Liver (tissue), 9 donors: Measurements from ENCODE around the gene SLC15A5. TPM values are rescaled to one million over a fixed set of nuclear protein-coding genes. Genes with fewer than 3 reads are reported as not detected.

Experiments used
- DNase-seq: peaks from one replicate; pipeline ENCODE4 v3.0.0-alpha.2; 2017; ENCODE audit warnings: low spot score
- H3K27ac ChIP-seq, 2 donors: one replicate each; pipeline ENCODE4 v1.7.0; 2013; ENCODE audit warnings: inconsistent platforms in 2 of 2, low read length in 2 of 2, control low read depth in 1 of 2, low read depth in 1 of 2, mild to moderate bottlenecking in 1 of 2
- H3K27me3 ChIP-seq, 4 donors: one replicate each; pipeline versions ENCODE4 v1.6.1 to v1.7.0; 2013; ENCODE audit warnings: low read length in 3 of 4, inconsistent platforms in 1 of 4, mild to moderate bottlenecking in 1 of 4, moderate library complexity in 1 of 4; ENCODE audit not compliant: control insufficient read depth in 4 of 4, insufficient read depth in 4 of 4
- H3K36me3 ChIP-seq, 4 donors: one replicate each; pipeline versions ENCODE4 v1.6.1 to v1.7.0; 2013; ENCODE audit warnings: low read length in 3 of 4, mild to moderate bottlenecking in 3 of 4, low read depth in 1 of 4, moderate library complexity in 1 of 4; ENCODE audit not compliant: control insufficient read depth in 4 of 4, insufficient read depth in 3 of 4
- H3K4me1 ChIP-seq, 4 donors: one replicate each; pipeline versions ENCODE4 v1.6.1 to v1.7.0; 2013; ENCODE audit warnings: low read length in 3 of 4, mild to moderate bottlenecking in 3 of 4, moderate library complexity in 1 of 4; ENCODE audit not compliant: control insufficient read depth in 4 of 4, insufficient read depth in 4 of 4
- H3K4me3 ChIP-seq, 3 donors: one replicate each; pipeline versions ENCODE4 v1.6.1 to v1.7.0; 2013; ENCODE audit warnings: low read length in 3 of 3, control low read depth in 1 of 3, low read depth in 1 of 3, mild to moderate bottlenecking in 1 of 3
- H3K9ac ChIP-seq, 2 donors: one replicate each; pipeline ENCODE4 v1.7.0; 2013; ENCODE audit warnings: low read length in 2 of 2, mild to moderate bottlenecking in 2 of 2, moderate library complexity in 2 of 2, control low read depth in 1 of 2, low read depth in 1 of 2
- H3K9me3 ChIP-seq, 4 donors: one replicate each; pipeline versions ENCODE4 v1.6.1 to v1.7.0; 2013; ENCODE audit warnings: low read length in 3 of 4; ENCODE audit not compliant: control insufficient read depth in 4 of 4
- EGR1 ChIP-seq, 2 donors: IDR thresholded peaks; 2 replicates each; pipeline ENCODE4 v1.6.1; 2016 to 2018; ENCODE audit warnings: antibody characterized with exemption in 2 of 2, low read depth in 2 of 2
- JUND ChIP-seq, 2 donors: IDR thresholded peaks; 2 replicates each; pipeline ENCODE4 v1.6.1; 2016; ENCODE audit warnings: antibody characterized with exemption in 2 of 2
- NR2F2 ChIP-seq: IDR thresholded peaks from 2 replicates; pipeline ENCODE4 v1.6.1; 2016; ENCODE audit warnings: antibody characterized with exemption
- RXRA ChIP-seq, 2 donors: IDR thresholded peaks; 2 replicates each; pipeline ENCODE4 v1.6.1; 2017 to 2018; ENCODE audit warnings: antibody characterized with exemption in 2 of 2, mild to moderate bottlenecking in 1 of 2
- TAF1 ChIP-seq: conservative IDR thresholded peaks from 2 replicates; pipeline ENCODE4 v1.6.1; 2016; ENCODE audit warnings: antibody characterized with exemption, mild to moderate bottlenecking
- YY1 ChIP-seq: IDR thresholded peaks from 2 replicates; pipeline ENCODE4 v1.6.1; 2016; ENCODE audit warnings: antibody characterized with exemption, mild to moderate bottlenecking
- WGBS: extraction: QIAGEN DNeasy Blood & Tissue Kit; methylation state at CpG from one replicate; pipeline ENCODE4 v1.1.7; 2013; 5-methylcytosine and 5-hydroxymethylcytosine counted together
- polyA plus RNA-seq, 2 donors: library from polyadenylated mRNA; stranded (reverse) in 1 of 2; unstranded in 1 of 2; fragments of 200-250 nt in 1 of 2; fragments of >200 nt in 1 of 2; fragmentation: Nextera tagmentation in 1 of 2; extraction: Ambion mirVana in 1 of 2; gene quantifications; one replicate each; pipeline versions ENCODE4 v1.2.1 to v1.2.3, GENCODE V29; 2013 to 2015
- total RNA-seq, 2 donors: library from RNA; depleted of rRNA; stranded (reverse); fragments of >200 nt; gene quantifications; one replicate each; pipeline ENCODE4 v1.2.3, GENCODE V29; 2014
- TF ChIP-seq, protein P1 (sequence below): IDR thresholded peaks from 2 replicates; pipeline ENCODE4 v1.6.1; 2016; ENCODE audit warnings: antibody characterized with exemption
- TF ChIP-seq, protein P2 (sequence below): IDR thresholded peaks from 2 replicates; pipeline ENCODE4 v1.6.1; 2016; ENCODE audit warnings: antibody characterized with exemption
- TF ChIP-seq, protein P3 (sequence below): IDR thresholded peaks from 2 replicates; pipeline ENCODE4 v1.6.1; 2016; ENCODE audit warnings: antibody characterized with exemption
- TF ChIP-seq, protein P4 (sequence below): IDR thresholded peaks from 2 replicates; pipeline ENCODE4 v1.6.1; 2016; ENCODE audit warnings: antibody characterized with exemption, mild to moderate bottlenecking
- donor health status: healthy.
- donor health status: healthy.
- donor health status: healthy.
- donor health status: healthy.
- donor health status: healthy.

Gene SLC15A5
- total and polyA plus RNA-seq, 4 donors: not detected

DNA sequence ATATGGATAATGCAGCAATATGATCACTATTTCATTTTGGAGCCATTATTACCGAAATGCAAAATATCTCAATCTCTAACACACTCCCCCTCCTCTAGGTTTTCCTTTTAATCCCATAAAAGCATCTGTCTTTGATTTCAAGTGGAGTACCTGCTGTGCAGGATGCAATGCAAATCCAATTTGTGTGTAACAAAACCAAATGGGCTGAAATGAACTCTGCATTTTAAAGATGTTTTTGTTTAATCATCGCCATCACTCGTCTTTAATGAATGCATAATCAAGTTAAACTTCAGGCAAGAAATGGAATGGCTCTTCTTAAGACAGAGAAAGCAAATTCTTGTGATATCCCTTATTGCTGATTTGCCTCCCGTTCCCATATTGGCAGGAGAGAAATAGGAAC, 114.3 kb downstream of the SLC15A5 start:
- Histone ChIP-seq H3K27me3 (no peaks in the 10 kb centered on the region), H3K9ac (no peak overlapping the region), H3K36me3 (no peaks in the 10 kb centered on the region), H3K4me1 (peaks cover 2 to 27% (median 20%) of the 10 kb centered on the region in 4 donors), H3K9me3 (no peaks in the 10 kb centered on the region), H3K27ac (no peak overlapping the region), H3K4me3 (no peak overlapping the region)
- TF ChIP-seq YY1 (no peak), NR2F2 (no peak), TAF1 (no peak), JUND (IDR thresholded peaks at IDR 0.05) (no peak)
- TF ChIP-seq, protein P1, sequence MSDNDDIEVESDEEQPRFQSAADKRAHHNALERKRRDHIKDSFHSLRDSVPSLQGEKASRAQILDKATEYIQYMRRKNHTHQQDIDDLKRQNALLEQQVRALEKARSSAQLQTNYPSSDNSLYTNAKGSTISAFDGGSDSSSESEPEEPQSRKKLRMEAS: no peak
- TF ChIP-seq, protein P2, sequence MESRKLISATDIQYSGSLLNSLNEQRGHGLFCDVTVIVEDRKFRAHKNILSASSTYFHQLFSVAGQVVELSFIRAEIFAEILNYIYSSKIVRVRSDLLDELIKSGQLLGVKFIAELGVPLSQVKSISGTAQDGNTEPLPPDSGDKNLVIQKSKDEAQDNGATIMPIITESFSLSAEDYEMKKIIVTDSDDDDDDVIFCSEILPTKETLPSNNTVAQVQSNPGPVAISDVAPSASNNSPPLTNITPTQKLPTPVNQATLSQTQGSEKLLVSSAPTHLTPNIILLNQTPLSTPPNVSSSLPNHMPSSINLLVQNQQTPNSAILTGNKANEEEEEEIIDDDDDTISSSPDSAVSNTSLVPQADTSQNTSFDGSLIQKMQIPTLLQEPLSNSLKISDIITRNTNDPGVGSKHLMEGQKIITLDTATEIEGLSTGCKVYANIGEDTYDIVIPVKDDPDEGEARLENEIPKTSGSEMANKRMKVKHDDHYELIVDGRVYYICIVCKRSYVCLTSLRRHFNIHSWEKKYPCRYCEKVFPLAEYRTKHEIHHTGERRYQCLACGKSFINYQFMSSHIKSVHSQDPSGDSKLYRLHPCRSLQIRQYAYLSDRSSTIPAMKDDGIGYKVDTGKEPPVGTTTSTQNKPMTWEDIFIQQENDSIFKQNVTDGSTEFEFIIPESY: no peak
- no peak for DNase-seq
- 68% methylated on average over 4 of the region's 4 CpGs for WGBS

DNA sequence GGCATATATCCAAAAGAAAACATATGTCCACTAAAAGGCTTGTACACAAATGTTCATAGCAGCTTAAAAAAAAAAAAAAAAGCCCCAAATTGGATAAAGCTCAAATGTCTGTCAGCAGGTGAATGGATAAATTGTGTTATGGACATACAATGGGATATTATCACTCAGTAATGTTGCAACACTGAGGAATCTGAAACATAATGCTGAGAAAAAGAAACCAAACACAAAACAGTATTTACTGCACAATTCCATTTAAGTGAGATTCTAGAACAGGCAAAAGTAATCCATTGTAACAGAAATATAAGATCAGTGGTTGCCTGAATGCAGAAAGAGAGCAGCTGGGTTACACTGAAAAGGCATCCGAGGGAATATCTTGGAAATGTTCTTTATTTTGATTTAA, 117.9 kb downstream of the SLC15A5 start:
- H3K27ac ChIP-seq: no peak overlapping the region
- H3K9me3 ChIP-seq: no peaks in the 10 kb centered on the region
- no peaks in the 10 kb centered on the region for H3K27me3 ChIP-seq
- no peak for DNase-seq
- H3K9ac ChIP-seq: no peak overlapping the region
- 93% methylated on average over 1 of the region's 1 CpG for WGBS
- H3K4me1 ChIP-seq: no peaks in the 10 kb centered on the region
- no peak overlapping the region for H3K4me3 ChIP-seq
- no peaks in the 10 kb centered on the region for H3K36me3 ChIP-seq
- TF ChIP-seq RXRA (IDR thresholded peaks at IDR 0.05) (no peak), YY1 (no peak), NR2F2 (no peak)
- TF ChIP-seq, protein P3, sequence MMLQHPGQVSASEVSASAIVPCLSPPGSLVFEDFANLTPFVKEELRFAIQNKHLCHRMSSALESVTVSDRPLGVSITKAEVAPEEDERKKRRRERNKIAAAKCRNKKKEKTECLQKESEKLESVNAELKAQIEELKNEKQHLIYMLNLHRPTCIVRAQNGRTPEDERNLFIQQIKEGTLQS: no peak

DNA sequence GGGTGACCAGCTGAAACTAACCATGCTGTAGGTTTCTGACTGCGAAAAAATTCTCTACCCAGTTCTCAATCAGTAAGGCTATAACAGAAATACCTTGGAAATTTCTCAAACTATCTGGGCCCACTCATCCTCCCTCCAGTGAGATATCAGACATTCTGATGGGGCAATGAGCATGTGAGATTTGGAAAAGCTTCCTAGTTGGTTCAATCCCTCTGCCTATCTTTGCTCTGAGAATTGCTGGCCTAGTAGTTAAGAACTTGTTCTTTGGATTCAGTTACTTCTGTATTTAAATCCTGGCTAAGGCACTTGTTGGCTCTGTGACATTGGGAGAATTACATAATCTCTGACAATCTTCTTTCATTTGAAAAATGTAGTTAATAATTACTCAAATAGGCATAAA, 119.4 kb downstream of the SLC15A5 start:
- H3K9ac ChIP-seq: no peak overlapping the region
- DNase-seq: no peak
- no peaks in the 10 kb centered on the region for H3K9me3 ChIP-seq
- no peaks in the 10 kb centered on the region for H3K36me3 ChIP-seq
- no peaks in the 10 kb centered on the region for H3K27me3 ChIP-seq
- WGBS: 93% methylated on average over 1 of the region's 1 CpG
- H3K4me1 ChIP-seq: no peaks in the 10 kb centered on the region
- no peak overlapping the region for H3K27ac ChIP-seq
- TF ChIP-seq, protein P4, sequence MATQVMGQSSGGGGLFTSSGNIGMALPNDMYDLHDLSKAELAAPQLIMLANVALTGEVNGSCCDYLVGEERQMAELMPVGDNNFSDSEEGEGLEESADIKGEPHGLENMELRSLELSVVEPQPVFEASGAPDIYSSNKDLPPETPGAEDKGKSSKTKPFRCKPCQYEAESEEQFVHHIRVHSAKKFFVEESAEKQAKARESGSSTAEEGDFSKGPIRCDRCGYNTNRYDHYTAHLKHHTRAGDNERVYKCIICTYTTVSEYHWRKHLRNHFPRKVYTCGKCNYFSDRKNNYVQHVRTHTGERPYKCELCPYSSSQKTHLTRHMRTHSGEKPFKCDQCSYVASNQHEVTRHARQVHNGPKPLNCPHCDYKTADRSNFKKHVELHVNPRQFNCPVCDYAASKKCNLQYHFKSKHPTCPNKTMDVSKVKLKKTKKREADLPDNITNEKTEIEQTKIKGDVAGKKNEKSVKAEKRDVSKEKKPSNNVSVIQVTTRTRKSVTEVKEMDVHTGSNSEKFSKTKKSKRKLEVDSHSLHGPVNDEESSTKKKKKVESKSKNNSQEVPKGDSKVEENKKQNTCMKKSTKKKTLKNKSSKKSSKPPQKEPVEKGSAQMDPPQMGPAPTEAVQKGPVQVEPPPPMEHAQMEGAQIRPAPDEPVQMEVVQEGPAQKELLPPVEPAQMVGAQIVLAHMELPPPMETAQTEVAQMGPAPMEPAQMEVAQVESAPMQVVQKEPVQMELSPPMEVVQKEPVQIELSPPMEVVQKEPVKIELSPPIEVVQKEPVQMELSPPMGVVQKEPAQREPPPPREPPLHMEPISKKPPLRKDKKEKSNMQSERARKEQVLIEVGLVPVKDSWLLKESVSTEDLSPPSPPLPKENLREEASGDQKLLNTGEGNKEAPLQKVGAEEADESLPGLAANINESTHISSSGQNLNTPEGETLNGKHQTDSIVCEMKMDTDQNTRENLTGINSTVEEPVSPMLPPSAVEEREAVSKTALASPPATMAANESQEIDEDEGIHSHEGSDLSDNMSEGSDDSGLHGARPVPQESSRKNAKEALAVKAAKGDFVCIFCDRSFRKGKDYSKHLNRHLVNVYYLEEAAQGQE: no peak
- TF ChIP-seq RXRA (IDR thresholded peaks at IDR 0.05) (no peak), EGR1 (IDR thresholded peaks at IDR 0.05; ENCODE audit: low read depth in 2 of 2) (no peak)
- TF ChIP-seq, protein P3: no peak
- no peak overlapping the region for H3K4me3 ChIP-seq
